ENCODE results near the gene DOC2B.
"Not testable (repeated sequence)": the region's sequence is repeated elsewhere in the genome, so short reads cannot be mapped to it uniquely, and the experiment has no call there.

The DOC2B gene

GRCh38 chr17:210402-210801 lies 29.0 kb upstream of the DOC2B start:
- no peak for FAIRE-seq

GRCh38 chr17:208429-208828 lies 27.0 kb upstream of the DOC2B start:
- FAIRE-seq, result no peak

GRCh38 chr17:207775-208174 lies 26.3 kb upstream of the DOC2B start:
- FAIRE-seq, result no peak

- FAIRE-seq, result no peak
Observed at GRCh38 chr17:206941-207560, 25.6 kb upstream of the DOC2B start.

- FAIRE-seq, result not testable (repeated sequence)
Observed at GRCh38 chr17:206484-206883, 25.0 kb upstream of the DOC2B start.

GRCh38 chr17:205817-206216 lies 24.4 kb upstream of the DOC2B start:
- FAIRE-seq, result no peak

- no peak for FAIRE-seq
Observed at GRCh38 chr17:205148-205669, 23.8 kb upstream of the DOC2B start.

- no peak for FAIRE-seq
Observed at GRCh38 chr17:204427-205147, 23.1 kb upstream of the DOC2B start.

GRCh38 chr17:202501-202951 lies 21.1 kb upstream of the DOC2B start:
- FAIRE-seq, result no peak

- FAIRE-seq, result not testable (repeated sequence)
Observed at GRCh38 chr17:201736-202135, 20.3 kb upstream of the DOC2B start.

GRCh38 chr17:201257-201656 lies 19.8 kb upstream of the DOC2B start:
- not testable (repeated sequence) for FAIRE-seq

- FAIRE-seq, result no peak
Observed at GRCh38 chr17:200586-200985, 19.1 kb upstream of the DOC2B start.

GRCh38 chr17:199806-200545 lies 18.5 kb upstream of the DOC2B start:
- FAIRE-seq, result no peak

- FAIRE-seq, result peak; percentile 80
Observed at GRCh38 chr17:199191-199604, 17.7 kb upstream of the DOC2B start.

GRCh38 chr17:198225-198624 lies 16.8 kb upstream of the DOC2B start:
- FAIRE-seq, result not testable (repeated sequence)

- no peak for FAIRE-seq
Observed at GRCh38 chr17:197352-197751, 15.9 kb upstream of the DOC2B start.

- FAIRE-seq, result no peak
Observed at GRCh38 chr17:194828-195602, 13.6 kb upstream of the DOC2B start.

- FAIRE-seq, result no peak
Observed at GRCh38 chr17:193841-194806, 12.7 kb upstream of the DOC2B start.

- FAIRE-seq, result no peak
Observed at GRCh38 chr17:193426-193810, 12.0 kb upstream of the DOC2B start.

GRCh38 chr17:192666-193425 lies 11.4 kb upstream of the DOC2B start:
- FAIRE-seq, result no peak

GRCh38 chr17:189444-189843 lies 8.0 kb upstream of the DOC2B start:
- FAIRE-seq, result no peak
